Measurements from ENCODE around the gene HNRNPA1L2. TPM values are rescaled to one million over a fixed set of nuclear protein-coding genes. Genes with fewer than 3 reads are reported as not detected.

The HNRNPA1L2 gene
- total and polyA plus RNA-seq, 9 of the 15 experiments (the other 6 are each of a cell fraction or from before 2014, with no cell fraction given), result 3.7 to 10.8 (median 6.8) TPM

GRCh38 chr13:52652196-52652979 lies 10.2 kb downstream of the HNRNPA1L2 start, which contains the start of gene SUGT1 (continued):
- no peak for TF ChIP-seq ZNF609 (CRISPR knock-in tag; IDR thresholded peaks at IDR 0.05; ENCODE audit: borderline replicate concordance)
- peak; percentile 61; the same call in 1 of the 2 replicates for TF ChIP-seq ZNF143 (CRISPR knock-in tag; IDR thresholded peaks at IDR 0.05)
- peak; percentile 25; the same call in 1 of the 2 replicates for TF ChIP-seq BMI1 (IDR thresholded peaks at IDR 0.05; ENCODE audit: low read length)
- peak; percentile 86 for TF ChIP-seq CXXC5 (CRISPR knock-in tag; IDR thresholded peaks at IDR 0.05)
- TF ChIP-seq SIN3B (IDR thresholded peaks at IDR 0.05; ENCODE audit: low read depth), result peak; percentile 57
- TF ChIP-seq SRSF3 (IDR thresholded peaks at IDR 0.05; ENCODE audit: insufficient read depth, low read length), result no peak
- TF ChIP-seq POLR2A (conservative IDR thresholded peaks at IDR 0.05), result peak; percentile 82
- no peak for TF ChIP-seq CHD7 (IDR thresholded peaks at IDR 0.05; ENCODE audit: low read depth, low read length)
- TF ChIP-seq ZFX (CRISPR knock-in tag; IDR thresholded peaks at IDR 0.05), result peak; percentile 57
- TF ChIP-seq SP2 (IDR thresholded peaks at IDR 0.05; ENCODE audit: extremely low read depth, low read depth, low read length, poor library complexity, severe bottlenecking), result peak; percentile 81
